Measurements from ENCODE around the gene CPOX. TPM values are rescaled to one million over a fixed set of nuclear protein-coding genes. Genes with fewer than 3 reads are reported as not detected.

CPOX gene
- polyA plus RNA-seq, 5 donors, result 26.1 to 32.6 (median 30.1) TPM

- DNase-seq, result no peak
These were observed 3.4 kb upstream of the CPOX start for GRCh38 chr3:98596541-98597500.

GRCh38 chr3:98596087-98596486 lies 2.7 kb upstream of the CPOX start:
- no peak for DNase-seq

DNA sequence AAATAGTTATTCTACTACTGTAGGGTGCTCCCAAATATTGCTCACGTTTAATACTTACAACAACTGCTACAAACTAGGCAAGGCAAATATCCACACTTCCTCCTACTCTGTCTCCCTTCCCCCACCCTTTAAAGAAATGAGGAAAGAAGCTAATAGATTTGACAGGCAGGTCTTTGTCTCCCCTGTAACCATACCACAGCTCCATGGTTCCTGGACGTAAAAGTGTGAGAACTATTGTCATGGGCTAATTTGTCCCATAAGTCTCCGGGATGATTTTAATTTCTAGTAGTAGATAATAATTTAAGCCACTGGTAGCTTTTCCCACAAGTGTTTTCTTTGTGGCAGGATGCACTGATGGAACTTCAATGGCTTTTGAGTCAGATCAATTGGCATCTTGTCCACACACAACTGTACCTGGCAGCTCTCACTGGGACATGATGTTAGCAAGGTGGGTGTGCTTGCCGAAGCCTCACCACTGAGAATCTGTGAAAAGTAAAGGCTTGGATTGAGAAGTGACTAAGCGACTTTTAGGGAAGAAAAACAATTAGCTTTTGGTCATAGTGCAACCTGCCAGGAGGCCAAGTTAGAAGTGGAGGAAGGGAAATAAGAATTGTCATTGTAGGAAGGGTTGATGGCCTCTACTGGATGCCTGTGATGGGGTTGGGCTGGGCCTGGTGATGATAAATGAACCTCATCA lies 1.4 kb upstream of the CPOX start:
- DNase-seq, result no peak

DNA sequence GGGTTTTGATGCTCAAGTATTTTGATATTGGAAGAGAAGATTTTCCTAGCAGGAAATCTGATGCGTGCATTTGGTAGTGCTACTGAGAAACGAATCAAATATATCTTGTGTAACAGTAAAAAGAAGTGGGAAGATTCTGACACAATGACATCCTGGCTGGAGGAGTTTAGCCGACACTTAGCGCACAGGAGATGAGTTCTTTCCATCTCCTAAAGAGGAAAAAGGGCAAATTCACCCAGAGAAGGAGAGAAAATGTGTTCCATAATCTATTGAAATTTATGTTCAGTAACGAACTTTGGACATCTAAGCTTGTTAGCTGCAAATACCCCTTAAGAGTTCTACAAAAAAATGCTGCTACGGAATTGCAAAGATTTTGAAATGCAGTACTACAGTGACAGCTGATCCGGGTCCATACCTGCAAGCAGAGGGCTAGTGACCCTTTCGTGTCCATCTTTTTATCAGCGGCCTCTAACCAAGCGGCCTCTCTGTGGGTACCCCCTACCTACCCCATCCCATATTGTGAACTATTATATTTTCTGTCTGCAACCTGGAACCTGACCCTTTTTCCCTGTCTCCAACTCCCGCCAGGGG lies 971 bp downstream of the CPOX start:
- no peak for DNase-seq

GRCh38 chr3:98589331-98590036 lies 3.9 kb downstream of the CPOX start:
- DNase-seq, result no peak

DNA sequence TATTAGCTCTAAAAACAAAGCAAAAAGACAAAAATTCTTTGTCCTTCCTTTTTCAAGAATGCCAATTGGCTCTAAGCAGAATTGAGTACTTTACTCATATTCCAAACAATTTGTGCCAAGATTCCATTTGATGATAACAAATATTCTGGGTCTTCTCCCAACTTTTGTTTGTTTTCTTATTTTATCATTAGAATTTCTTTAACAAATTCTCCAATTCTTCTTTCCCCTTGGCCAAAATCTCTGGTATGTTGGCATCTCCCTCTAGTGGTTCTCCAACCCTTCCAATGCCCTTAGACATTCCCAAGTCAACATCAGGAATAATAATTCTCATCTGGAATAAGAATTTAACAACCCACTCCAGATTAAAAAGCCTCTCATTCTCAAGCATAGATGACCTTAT lies 5.3 kb downstream of the CPOX start:
- no peak for DNase-seq

GRCh38 chr3:98587654-98588053 lies 5.8 kb downstream of the CPOX start:
- no peak for DNase-seq

GRCh38 chr3:98584547-98584946 lies 8.9 kb downstream of the CPOX start:
- DNase-seq, result no peak

DNA sequence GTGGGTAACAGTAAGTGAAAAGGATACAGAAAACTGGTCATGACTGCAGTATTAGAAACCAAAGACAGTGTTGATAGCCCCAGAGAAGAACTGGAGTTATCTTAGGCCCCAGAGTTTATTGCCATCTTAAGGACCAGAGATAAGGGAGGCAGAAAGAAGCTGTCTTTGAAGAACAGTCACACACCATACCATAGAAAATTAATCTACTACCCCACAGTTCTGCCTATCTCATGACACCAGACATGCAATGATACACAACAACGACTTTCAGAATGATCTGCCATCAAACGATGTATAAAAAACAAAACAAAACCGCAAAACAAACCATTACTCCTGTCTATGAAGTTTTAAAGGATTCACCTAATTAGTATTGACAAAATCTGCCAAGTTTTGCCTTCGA lies 9.6 kb downstream of the CPOX start:
- DNase-seq, result no peak

GRCh38 chr3:98582042-98582441 lies 11.4 kb downstream of the CPOX start:
- no peak for DNase-seq

DNA sequence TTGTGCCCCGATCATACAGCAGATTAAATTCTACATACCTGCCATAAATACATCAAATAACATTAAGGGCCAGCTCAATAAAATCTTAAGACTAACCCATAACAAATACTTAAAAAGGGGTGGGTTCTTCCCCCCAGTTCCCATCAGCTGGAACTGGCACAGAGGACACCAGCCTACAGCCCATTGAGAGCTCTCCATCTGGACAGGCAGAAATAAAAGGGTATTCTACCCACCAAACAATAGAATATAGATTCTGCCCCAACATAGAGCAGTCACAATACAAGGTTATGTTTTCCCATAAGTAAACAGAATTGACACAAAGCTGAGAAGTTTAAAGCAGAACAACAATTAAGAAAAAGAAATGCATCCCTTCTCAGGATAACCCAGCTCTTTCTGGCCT lies 11.9 kb downstream of the CPOX start:
- no peak for DNase-seq

DNA sequence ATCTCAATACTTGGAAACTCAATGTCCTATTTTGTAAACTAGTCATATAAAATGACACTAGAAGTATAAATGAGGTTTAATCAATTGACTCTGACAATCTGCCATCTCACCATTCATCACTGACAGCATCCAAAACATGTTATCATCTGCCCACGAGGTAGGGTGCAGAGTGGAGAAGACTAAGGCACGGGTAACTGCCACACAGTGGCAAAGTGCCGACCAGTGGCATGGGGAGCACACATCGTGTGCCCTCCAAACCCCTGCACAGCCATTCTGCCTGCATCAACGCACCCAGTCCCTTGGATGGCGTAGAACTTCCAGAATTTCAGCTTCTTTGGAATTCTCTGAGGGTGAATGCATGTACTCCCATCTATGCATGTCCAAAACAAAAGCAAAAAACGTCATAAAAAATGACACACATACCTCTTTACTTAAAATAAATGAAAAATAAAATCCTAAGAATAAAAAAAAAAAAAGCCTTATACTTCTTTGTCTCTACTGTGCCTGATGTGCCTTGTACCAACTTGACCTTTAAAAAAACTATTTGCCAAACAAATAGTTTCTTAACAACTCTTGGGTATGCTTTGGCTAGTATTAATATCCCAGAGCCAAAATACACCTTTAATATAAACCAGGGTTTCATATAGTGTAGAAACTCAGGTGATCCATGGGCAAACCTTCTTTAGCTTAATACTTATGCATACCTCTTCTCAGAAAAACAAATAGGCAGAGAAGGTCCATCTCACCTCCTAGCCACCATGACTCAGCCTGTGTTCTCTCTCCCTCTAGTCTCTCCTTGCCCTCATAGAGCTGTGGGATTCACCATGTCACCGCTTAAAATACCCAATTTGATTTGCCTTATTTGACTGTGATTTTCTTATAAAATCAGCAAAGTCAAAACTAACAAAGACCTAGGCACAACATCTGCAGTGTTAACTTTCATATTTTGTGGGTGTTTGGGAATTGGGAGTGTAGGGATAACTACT lies 12.7 kb downstream of the CPOX start:
- no peak for DNase-seq

GRCh38 chr3:98577178-98577895 lies 16.1 kb downstream of the CPOX start:
- no peak for DNase-seq

DNA sequence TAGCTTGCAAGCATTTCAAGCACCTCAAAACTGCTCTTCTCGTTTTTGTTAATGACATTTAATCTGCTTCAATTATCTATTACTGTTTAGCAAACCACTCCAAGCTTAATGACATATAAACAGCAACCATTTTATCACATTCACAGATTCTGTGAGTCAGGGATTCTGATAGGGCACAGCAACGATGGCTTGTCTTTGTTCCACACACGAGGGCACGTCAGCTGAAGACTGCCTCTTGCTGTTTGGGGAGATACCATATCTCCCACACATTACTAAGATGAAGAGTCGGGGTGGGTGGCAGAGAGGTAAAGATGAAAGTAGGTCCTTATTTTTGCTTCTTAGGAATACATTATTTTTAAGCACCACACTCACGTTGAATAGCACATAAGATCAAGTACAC lies 19.3 kb downstream of the CPOX start:
- no peak for DNase-seq

DNA sequence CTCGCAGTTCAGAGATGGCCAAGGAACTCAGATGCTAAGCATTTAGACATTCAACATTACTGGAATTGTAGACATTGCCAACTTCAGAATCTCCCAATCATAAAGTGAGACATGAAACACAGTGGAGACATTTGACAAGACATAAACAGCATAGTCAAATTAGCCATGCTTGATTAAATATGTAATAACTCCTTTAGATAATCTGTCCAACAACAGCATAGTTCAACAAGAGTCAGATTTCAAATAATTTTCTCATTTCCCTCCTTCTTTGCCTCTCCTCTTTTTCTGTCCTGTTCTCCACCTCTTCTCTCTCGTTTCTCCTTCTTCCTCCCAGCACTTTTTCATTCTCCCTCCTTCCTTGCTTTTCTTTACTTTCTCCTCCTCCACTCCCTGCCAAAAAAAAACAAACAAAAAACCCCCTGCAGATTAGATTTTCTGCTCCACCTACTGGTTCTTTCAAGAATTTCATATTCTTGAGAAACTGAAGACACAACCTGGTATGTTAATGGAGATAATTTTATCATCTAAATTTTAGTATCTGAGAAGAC lies 20.2 kb downstream of the CPOX start:
- DNase-seq, result no peak

DNA sequence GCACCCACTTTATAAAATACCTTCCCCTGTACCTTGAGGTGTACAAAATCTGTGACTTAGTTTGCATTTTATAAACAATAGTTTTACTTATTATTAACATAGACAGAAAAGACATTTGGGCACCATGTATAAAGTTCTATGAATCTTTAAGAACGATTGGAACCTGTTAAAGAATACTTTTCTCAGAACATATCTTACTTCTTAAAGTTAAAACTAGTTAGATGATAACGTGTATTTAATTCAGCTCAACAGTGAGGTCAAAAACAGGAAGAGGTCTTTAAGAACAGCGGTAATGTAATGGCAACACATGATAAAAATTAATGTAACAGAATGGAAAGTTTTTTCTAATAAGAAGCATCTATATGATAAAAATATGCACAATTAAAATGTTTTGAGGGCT lies 25.0 kb downstream of the CPOX start:
- no peak for DNase-seq

DNA sequence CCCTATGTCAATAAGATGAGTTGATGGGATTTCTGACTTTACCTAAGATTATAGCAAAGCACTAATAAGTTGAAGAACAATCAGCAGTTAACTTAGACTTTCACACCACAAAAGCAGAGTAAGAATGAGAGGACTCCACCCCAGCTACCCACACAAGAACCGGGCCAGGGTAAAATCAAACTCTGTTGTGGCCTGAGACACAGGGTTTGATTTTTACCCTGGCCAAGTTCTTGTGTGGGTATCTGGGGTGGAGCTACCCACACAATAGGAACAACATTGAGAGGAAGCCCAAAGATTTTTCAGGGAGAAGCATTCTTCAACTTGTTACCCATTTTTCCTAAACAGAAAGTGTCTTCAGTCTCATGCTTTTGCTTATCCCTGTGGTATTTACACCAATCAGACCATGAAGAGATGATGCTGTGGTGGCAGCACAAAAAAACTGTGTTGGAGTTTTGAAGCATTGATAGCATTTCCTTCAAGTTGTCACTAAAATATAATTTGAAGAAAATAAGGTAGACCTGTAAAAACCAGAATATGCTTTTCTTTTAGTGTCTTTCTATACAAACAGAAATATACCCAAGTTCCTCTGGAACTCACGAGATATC lies 25.6 kb downstream of the CPOX start:
- DNase-seq, result no peak

- DNase-seq, result no peak
These were observed 27.6 kb downstream of the CPOX start for GRCh38 chr3:98565843-98566242.

GRCh38 chr3:98565237-98565643 lies 28.2 kb downstream of the CPOX start:
- no peak for DNase-seq

Measured in right lung (tissue), 5 donors.